Measurements from ENCODE around the gene PAPPA.

GRCh38 chr9:116416421-116416820, 262.8 kb downstream of the PAPPA start:
- TF ChIP-seq POLR2A (IDR thresholded peaks at IDR 0.05; ENCODE audit: low read length) (no peak), GATA1 (IDR thresholded peaks at IDR 0.05; ENCODE audit: low read depth, low read length) (no peak)
